Activated naive CD4-positive, alpha-beta T cell treated with anti-CD3 and anti-CD28 coated beads, Interleukin-2, amount 10 ng/mL, durations not matched to agents 7 days and 5 days (primary cell): ENCODE results near the gene HDDC3.
"Not testable (repeated sequence)": the region's sequence is repeated elsewhere in the genome, so short reads cannot be mapped to it uniquely, and the experiment has no call there.

Experiments used
- CTCF ChIA-PET: fragments of 350-600 bp; sonication (Branson Sonifier 250); formaldehyde crosslinking; loops from one replicate; lab custom pipeline; 2021; ENCODE audit warnings: antibody characterized with exemption; lab: Charles Lee
- DNase-seq: peaks from one replicate; pipeline ENCODE4 v3.0.0-alpha.2; 2020
- H3K27ac Mint-ChIP-seq: one replicate; pipeline ENCODE4 v1.8.0; 2021; ENCODE audit warnings: mild to moderate bottlenecking, moderate library complexity, mixed read lengths
- H3K27me3 Mint-ChIP-seq: one replicate; pipeline ENCODE4 v1.8.0; 2021; ENCODE audit warnings: mild to moderate bottlenecking, mixed read lengths
- H3K36me3 Mint-ChIP-seq: one replicate; pipeline ENCODE4 v1.8.0; 2021; ENCODE audit warnings: mixed read lengths
- H3K4me1 Mint-ChIP-seq: one replicate; pipeline ENCODE4 v1.8.0; 2021; ENCODE audit warnings: mixed read lengths
- H3K4me3 Mint-ChIP-seq: one replicate; pipeline ENCODE4 v1.8.0; 2021; ENCODE audit warnings: mild to moderate bottlenecking, moderate library complexity, mixed read lengths
- H3K9me3 Mint-ChIP-seq: one replicate; pipeline ENCODE4 v1.8.0; 2021; ENCODE audit warnings: mixed read lengths

HDDC3 gene

DNA sequence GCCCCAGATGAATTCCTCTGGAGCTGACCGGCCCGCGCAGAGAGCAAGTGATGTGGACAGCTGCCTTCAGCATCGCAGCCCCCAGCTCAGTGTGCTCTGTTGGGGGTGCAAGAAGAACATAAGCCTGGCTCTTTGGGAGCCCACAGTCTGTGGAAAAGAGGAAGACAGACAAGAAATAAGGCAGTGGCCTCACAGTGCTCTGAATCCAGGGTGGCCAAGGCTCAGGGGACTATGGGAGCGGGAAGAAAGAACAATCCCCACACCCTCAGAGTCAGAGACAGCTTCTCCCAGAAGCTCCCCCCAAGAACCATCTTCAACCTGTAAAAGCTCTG is 277 bp upstream of the HDDC3 start:
- CTCF ChIA-PET = interaction anchor here (0.6 to 8.1 kb wide), 36 partner anchors 10 to 700 kb away, joined by 3 to 160 read pairs (median 5); partner anchors contain the start of genes FES, MAN2A2 and RCCD1
- Mint-ChIP-seq H3K27ac (peak overlapping the region; percentile 100), H3K27me3 (no peaks in the 10 kb centered on the region), H3K9me3 (no peaks in the 10 kb centered on the region), H3K36me3 (peaks cover 21% of the 10 kb centered on the region), H3K4me3 (peak overlapping the region; percentile 98), H3K4me1 (peaks cover 71% of the 10 kb centered on the region)
- no peak for DNase-seq

DNA sequence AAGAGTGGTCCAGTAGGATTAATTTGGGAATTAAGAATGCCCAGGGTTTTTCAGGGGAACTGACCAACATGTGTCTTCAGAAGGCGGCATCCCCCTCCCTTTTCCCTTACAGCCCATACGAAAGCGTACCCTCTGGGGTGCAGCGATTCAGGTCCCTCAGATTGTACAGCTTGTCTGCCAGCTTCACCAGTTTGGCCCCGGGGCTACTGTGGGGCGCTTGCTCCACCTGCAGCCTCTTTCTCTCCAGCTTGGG is 848 bp downstream of the HDDC3 start:
- H3K4me1 Mint-ChIP-seq = peaks cover 65% of the 10 kb centered on the region
- H3K9me3 Mint-ChIP-seq = no peaks in the 10 kb centered on the region
- H3K4me3 Mint-ChIP-seq = peak overlapping the region; percentile 98
- H3K27me3 Mint-ChIP-seq = no peaks in the 10 kb centered on the region
- DNase-seq = no peak
- CTCF ChIA-PET = interaction anchor here (0.8 to 8.1 kb wide), 29 partner anchors 8 to 701 kb away, joined by 3 to 160 read pairs (median 6); partner anchors contain the start of genes FES, MAN2A2 and RCCD1
- H3K27ac Mint-ChIP-seq = peak overlapping the region; percentile 100
- H3K36me3 Mint-ChIP-seq = peaks cover 17% of the 10 kb centered on the region

DNA sequence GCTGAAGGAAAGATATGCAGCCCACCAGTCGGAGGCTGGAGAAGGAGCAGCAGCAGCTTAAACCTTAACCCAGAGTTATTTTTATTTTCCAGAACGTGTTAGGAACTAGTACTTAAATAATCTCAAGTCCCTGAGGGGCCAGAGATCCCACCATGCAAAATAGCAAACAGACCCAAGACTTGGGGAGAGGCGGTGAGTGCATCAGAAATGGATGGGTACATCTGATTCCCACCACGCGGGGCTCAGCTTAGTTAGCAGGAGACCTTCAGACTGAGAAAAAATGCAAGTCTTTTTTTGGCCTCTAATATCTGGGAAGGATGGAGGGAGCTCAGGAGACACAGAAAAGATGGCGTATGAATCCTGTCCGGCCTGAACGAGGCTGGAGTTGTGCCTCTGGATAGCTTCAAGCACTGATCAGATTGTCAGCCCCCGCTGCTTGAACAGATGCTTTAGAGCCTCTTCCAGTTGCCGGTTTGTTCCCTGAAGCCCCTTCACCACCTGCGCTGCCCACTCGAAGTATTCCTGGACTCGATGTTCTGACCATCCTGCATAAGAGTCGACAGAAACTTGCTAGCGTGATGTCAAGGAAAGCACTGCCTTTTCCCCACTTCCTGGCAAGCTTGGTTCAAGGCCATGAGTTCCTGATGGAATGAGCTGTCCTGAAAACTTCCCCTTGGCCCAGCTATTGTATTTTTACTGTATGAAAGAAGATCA is 1.3 kb downstream of the HDDC3 start:
- peaks cover 60% of the 10 kb centered on the region for H3K4me1 Mint-ChIP-seq
- DNase-seq = no peak
- H3K36me3 Mint-ChIP-seq = peaks cover 12% of the 10 kb centered on the region

GRCh38 chr15:90929246-90930019 is 2.9 kb downstream of the HDDC3 start:
- Mint-ChIP-seq H3K27me3 (no peaks in the 10 kb centered on the region), H3K4me1 (peaks cover 57% of the 10 kb centered on the region), H3K36me3 (peaks cover 14% of the 10 kb centered on the region), H3K27ac (peak overlapping the region; percentile 100), H3K4me3 (peak overlapping the region; percentile 98), H3K9me3 (no peaks in the 10 kb centered on the region)
- CTCF ChIA-PET = interaction anchor here (1.0 to 8.1 kb wide), 2 partner anchors 26 to 636 kb away, joined by 3 to 160 read pairs; partner anchors contain the start of gene MAN2A2
- DNase-seq = no peak

More for the DNA sequence above, 1.3 kb downstream of the HDDC3 start:
- Mint-ChIP-seq H3K9me3 (no peaks in the 10 kb centered on the region), H3K4me3 (peak overlapping the region; percentile 98), H3K27me3 (no peaks in the 10 kb centered on the region), H3K27ac (peak overlapping the region; percentile 100)
- CTCF ChIA-PET = interaction anchor here (0.6 to 8.1 kb wide), 29 partner anchors 8 to 700 kb away, joined by 3 to 160 read pairs (median 6); partner anchors contain the start of genes FES, MAN2A2 and RCCD1

- Mint-ChIP-seq H3K4me3 (peak overlapping the region; percentile 54), H3K4me1 (peaks cover 44% of the 10 kb centered on the region), H3K36me3 (peaks cover 20% of the 10 kb centered on the region), H3K27ac (peak overlapping the region; percentile 74)
- DNase-seq, H3K27me3 Mint-ChIP-seq, H3K9me3 Mint-ChIP-seq, CTCF ChIA-PET: not testable (repeated sequence)
Measured at GRCh38 chr15:90928106-90928505, 4.2 kb downstream of the HDDC3 start.

GRCh38 chr15:90926766-90927165 is 5.6 kb downstream of the HDDC3 start:
- CTCF ChIA-PET = interaction anchor here (1.0 to 1.1 kb wide), 2 partner anchors 21 to 29 kb away, joined by 3 read pairs; no protein-coding TSS in a partner anchor
- not testable (repeated sequence) for H3K9me3 Mint-ChIP-seq, H3K4me3 Mint-ChIP-seq, DNase-seq, H3K27ac Mint-ChIP-seq, H3K27me3 Mint-ChIP-seq
- peaks cover 26% of the 10 kb centered on the region for H3K36me3 Mint-ChIP-seq
- H3K4me1 Mint-ChIP-seq = peaks cover 37% of the 10 kb centered on the region

GRCh38 chr15:90924375-90924774 is 8.0 kb downstream of the HDDC3 start:
- Mint-ChIP-seq H3K4me3 (no peak overlapping the region), H3K4me1 (peaks cover 15% of the 10 kb centered on the region), H3K27ac (peak overlapping the region; percentile 28), H3K9me3 (no peaks in the 10 kb centered on the region), H3K36me3 (peaks cover 42% of the 10 kb centered on the region), H3K27me3 (no peaks in the 10 kb centered on the region)
- no peak for DNase-seq
- CTCF ChIA-PET = interaction anchor here (1.5 to 2.5 kb wide), 2 partner anchors 10 to 20 kb away, joined by 4 to 10 read pairs; partner anchors contain the start of gene UNC45A

- CTCF ChIA-PET = interaction anchor here (0.7 to 2.6 kb wide), 5 partner anchors 8 to 275 kb away, joined by 3 to 13 read pairs (median 6); partner anchors contain the start of genes HDDC3, MAN2A2 and UNC45A
Measured at GRCh38 chr15:90922712-90923322, 9.5 kb downstream of the HDDC3 start.

DNA sequence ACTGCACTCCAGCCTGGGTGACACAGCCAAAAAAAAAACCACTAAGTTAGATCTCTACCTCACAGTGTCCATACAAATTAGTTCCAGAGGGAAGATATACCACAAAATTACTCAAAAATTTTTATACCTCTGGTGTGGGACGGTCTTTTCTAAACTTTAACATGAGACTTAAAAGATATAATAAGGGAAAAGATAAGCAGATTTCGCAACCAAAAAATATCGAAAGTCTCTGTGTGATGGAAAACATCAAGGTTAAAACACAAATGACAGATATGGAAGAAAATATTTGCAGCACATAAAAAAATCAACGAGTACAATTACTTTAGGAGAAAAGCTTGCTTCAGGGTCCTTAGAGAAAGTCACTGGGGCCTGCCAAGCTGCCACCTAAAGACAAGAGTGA is 10.5 kb downstream of the HDDC3 start:
- no peak for DNase-seq
- Mint-ChIP-seq H3K4me1 (peaks cover 6% of the 10 kb centered on the region), H3K9me3 (no peaks in the 10 kb centered on the region), H3K36me3 (peaks cover 56% of the 10 kb centered on the region), H3K4me3 (no peak overlapping the region), H3K27ac (no peak overlapping the region), H3K27me3 (no peaks in the 10 kb centered on the region)
- CTCF ChIA-PET = interaction anchor here (0.7 to 2.6 kb wide), 4 partner anchors 11 to 274 kb away, joined by 3 to 13 read pairs (median 8); partner anchors contain the start of genes HDDC3, MAN2A2 and UNC45A

More at GRCh38 chr15:90922712-90923322, 9.5 kb downstream of the HDDC3 start:
- H3K4me3 Mint-ChIP-seq, H3K4me1 Mint-ChIP-seq, H3K27me3 Mint-ChIP-seq, H3K9me3 Mint-ChIP-seq, H3K27ac Mint-ChIP-seq, DNase-seq: not testable (repeated sequence)
- H3K36me3 Mint-ChIP-seq = peaks cover 48% of the 10 kb centered on the region

DNA sequence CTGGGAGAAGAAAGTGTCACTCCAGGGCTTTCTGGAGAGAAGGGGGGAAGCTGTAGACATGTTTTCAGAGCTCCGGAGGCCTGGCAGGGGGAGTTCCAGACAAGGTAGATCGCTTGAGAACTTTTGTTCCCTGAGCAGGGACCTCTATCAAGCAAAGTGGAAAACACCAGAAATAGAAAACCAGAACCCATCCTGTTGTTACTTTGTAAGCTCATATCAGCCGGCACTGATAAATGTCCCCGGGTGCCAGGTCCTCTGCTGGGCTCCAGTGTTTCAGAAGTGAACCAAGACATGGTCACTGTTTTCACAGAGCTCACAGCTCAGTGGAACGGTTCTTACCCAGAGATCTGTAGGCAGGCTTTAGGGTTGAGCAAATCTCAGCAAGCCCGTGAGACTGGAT is 13.5 kb downstream of the HDDC3 start:
- no peaks in the 10 kb centered on the region for H3K9me3 Mint-ChIP-seq
- no peak overlapping the region for H3K27ac Mint-ChIP-seq
- H3K36me3 Mint-ChIP-seq = peaks cover 71% of the 10 kb centered on the region
- CTCF ChIA-PET = interaction anchor here (0.8 to 1.7 kb wide), 3 partner anchors 12 to 17 kb away, joined by 3 to 6 read pairs (median 3); partner anchors contain the start of gene MAN2A2
- H3K4me1 Mint-ChIP-seq = no peaks in the 10 kb centered on the region
- H3K4me3 Mint-ChIP-seq = no peak overlapping the region
- H3K27me3 Mint-ChIP-seq = no peaks in the 10 kb centered on the region
- no peak for DNase-seq

DNA sequence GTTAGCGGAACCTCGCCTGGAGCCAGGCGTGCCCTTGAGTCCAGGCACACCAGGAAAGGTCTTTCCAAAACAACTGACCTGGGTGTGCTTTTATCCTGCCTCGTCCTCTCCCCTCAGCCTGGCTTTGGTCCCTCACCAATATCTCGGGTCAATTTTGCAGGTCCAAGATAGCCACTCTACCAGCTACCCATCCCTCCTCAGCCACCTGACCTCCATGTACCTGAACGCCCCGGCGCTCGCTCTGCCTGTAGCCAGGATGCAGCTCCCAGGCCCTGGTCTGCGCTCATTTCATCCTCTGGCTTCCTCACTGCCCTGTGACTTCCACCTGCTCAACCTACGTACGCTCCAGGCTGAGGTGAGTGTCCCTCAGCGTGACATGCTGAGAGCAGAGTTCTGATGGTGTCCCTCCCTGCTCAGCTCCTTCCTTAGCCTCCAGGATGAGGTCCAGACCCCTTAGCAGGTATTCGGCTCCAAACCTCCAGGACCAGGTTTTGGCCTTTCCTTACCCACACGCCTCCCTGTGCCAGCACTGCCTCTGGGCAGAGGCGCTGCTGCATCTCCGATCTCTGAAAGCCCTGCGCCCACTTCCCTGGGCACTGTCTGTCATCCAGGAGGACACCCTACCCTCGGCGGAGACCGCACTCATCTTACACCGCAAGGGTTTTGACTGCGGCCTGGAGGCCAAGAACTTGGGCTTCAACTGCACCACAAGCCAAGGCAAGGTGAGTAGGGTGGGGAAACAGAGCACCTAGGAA is 14.1 kb downstream of the HDDC3 start:
- no peak for DNase-seq
- CTCF ChIA-PET = interaction anchor here (0.8 to 1.7 kb wide), 3 partner anchors 13 to 17 kb away, joined by 3 to 6 read pairs (median 3); no protein-coding TSS in a partner anchor
- H3K4me3 Mint-ChIP-seq = no peak overlapping the region
- no peaks in the 10 kb centered on the region for H3K4me1 Mint-ChIP-seq
- no peak overlapping the region for H3K27ac Mint-ChIP-seq
- peaks cover 72% of the 10 kb centered on the region for H3K36me3 Mint-ChIP-seq
- H3K27me3 Mint-ChIP-seq = no peaks in the 10 kb centered on the region
- H3K9me3 Mint-ChIP-seq = no peaks in the 10 kb centered on the region

GRCh38 chr15:90917569-90917968 is 14.8 kb downstream of the HDDC3 start:
- H3K9me3 Mint-ChIP-seq = no peaks in the 10 kb centered on the region
- CTCF ChIA-PET = interaction anchor here (1.5 to 1.7 kb wide), 2 partner anchors 13 to 14 kb away, joined by 3 to 6 read pairs; no protein-coding TSS in a partner anchor
- H3K36me3 Mint-ChIP-seq = peaks cover 75% of the 10 kb centered on the region

DNA sequence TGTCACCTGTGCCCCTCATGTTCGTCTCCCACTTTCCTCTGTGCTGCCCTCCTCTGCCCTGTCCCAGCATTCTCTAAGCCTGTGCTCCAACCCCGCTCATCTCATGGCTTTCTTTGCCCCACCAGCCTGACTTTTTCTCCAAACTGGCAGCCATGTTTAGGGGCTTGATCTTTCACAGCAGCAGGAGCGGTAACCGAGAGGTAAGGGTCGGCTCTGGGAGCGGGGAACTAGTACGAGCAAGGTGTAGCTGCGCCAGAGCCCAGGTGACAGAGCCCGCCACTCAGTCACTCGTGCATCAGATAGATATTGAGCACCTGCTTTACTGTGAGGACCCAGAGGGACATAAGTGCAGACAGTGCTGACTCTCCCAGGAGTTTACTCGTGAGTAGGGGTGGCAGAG is 15.9 kb downstream of the HDDC3 start:
- no peaks in the 10 kb centered on the region for H3K4me1 Mint-ChIP-seq
- peaks cover 71% of the 10 kb centered on the region for H3K36me3 Mint-ChIP-seq
- H3K4me3 Mint-ChIP-seq = no peak overlapping the region
- no peaks in the 10 kb centered on the region for H3K9me3 Mint-ChIP-seq
- no peak for DNase-seq
- CTCF ChIA-PET = interaction anchor here (1.5 to 4.8 kb wide), 2 partner anchors 13 to 16 kb away, joined by 3 to 20 read pairs; partner anchors contain the start of gene HDDC3
- peak overlapping the region; percentile 39 for H3K27ac Mint-ChIP-seq
- H3K27me3 Mint-ChIP-seq = no peaks in the 10 kb centered on the region

More at GRCh38 chr15:90917569-90917968, 14.8 kb downstream of the HDDC3 start:
- Mint-ChIP-seq H3K27ac (peak overlapping the region; percentile 31), H3K4me1 (no peaks in the 10 kb centered on the region), H3K4me3 (no peak overlapping the region), H3K27me3 (no peaks in the 10 kb centered on the region)
- DNase-seq = no peak
